Measurements from ENCODE around the gene COL6A5.

Gene COL6A5

GRCh38 chr3:130522399-130522798, 176.9 kb downstream of the COL6A5 start:
- no peak for DNase-seq

DNA sequence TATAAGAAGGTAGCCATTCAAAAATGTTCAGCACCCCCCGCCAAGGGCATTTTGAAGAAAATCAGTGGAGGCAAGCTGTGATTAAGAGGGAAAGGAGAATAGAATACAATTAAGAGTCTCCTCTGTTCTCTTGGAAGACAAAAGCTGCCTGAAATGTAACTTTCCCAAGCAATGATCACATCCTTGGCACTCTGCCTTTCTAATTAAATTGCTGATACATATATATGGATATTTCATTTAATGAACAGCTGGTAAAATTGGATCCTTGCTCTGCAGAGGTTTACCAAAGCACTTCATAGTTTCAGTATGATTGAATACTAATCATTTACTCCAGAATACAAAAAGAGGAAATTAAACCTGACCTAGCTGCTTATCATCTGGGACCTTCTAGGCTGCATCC, 182.0 kb downstream of the COL6A5 start:
- no peak for DNase-seq

GRCh38 chr3:130528120-130528519, 182.6 kb downstream of the COL6A5 start:
- DNase-seq, result no peak

DNA sequence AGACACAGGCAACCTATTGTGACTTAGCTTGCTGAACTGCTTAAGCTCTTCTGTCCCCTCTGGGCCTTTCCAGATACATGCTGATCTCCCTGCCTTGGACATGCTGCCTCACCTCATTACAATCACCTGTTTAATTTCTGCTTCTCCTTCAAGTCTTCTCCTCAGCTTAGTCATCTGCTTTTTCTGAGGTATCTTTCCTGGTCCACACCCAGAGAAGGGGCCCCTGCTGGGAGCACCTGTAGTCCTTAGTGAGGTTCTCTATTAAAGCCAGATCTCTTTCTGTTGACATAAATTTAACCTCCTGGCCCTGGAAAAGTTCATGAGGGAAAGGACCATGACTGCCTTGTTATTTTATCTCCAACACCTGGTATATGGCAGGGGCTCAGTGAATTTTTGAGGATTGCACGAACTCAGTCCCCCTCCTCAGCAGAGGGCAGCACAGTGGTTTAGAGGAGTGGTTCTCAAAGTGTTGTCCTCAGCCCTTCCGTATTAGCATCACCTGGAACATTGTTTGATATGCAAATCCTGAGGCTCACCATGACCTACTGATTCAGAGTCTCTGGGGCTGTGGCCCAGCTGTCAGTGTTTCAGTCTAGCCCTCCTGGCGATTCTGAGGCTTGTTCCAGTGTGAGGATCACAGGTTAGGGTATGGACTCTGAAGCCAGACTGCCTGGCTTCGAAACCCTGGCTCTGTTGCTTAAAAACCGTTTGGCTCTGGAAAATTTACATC, 184.2 kb downstream of the COL6A5 start:
- DNase-seq, result no peak

DNA sequence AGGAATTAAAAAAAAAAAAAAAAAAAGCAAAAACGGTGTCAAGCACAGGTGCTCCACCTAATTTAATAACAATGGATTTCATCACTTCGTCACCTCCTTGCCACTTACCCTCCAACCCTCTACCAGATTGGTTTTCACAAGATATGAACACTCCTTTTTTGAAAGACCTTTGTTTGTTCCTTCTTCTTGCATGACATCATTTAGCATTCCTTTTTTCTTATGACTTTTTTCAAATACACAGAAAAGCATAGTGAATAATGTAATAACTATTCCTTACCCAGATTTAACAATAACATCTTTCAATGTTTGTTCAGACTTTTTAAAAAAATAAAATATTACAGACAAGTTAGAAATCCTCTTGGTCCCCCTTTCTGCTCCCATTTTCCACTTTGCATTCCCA, 187.8 kb downstream of the COL6A5 start:
- DNase-seq, result no peak

Measured in effector CD4-positive, alpha-beta T cell (primary cell).